GM19193 (cell line): ENCODE results near the gene THOP1.

ENCODE experiments used
- POLR2A ChIP-seq: IDR thresholded peaks from 4 replicates; pipeline ENCODE4 v1.6.1; 2011; ENCODE audit not compliant: insufficient read depth, insufficient read length; ENCODE audit errors: extremely low read depth

The THOP1 gene

GRCh38 chr19:2837430-2837829 is 52.1 kb downstream of the THOP1 start:
- TF ChIP-seq POLR2A: no peak

GRCh38 chr19:2840794-2841791 is 55.8 kb downstream of the THOP1 start, which contains the start of gene ZNF555:
ZNF555 (plus strand) TSS chr19:2841475; CDS start chr19:2841573, 98 bp downstream.
- peak; percentile 37 for TF ChIP-seq POLR2A

- TF ChIP-seq POLR2A: no peak
Measured at GRCh38 chr19:2841855-2842574, 56.7 kb downstream of the THOP1 start.

- no peak for TF ChIP-seq POLR2A
Measured at GRCh38 chr19:2845107-2845506, 59.8 kb downstream of the THOP1 start.

GRCh38 chr19:2846180-2846894 is 61.0 kb downstream of the THOP1 start:
- no peak for TF ChIP-seq POLR2A

GRCh38 chr19:2847507-2847906 is 62.2 kb downstream of the THOP1 start:
- no peak for TF ChIP-seq POLR2A

- no peak for TF ChIP-seq POLR2A
Measured at GRCh38 chr19:2848616-2849015, 63.3 kb downstream of the THOP1 start.

GRCh38 chr19:2850256-2850925 is 65.1 kb downstream of the THOP1 start:
- TF ChIP-seq POLR2A: no peak

GRCh38 chr19:2852598-2852997 is 67.3 kb downstream of the THOP1 start:
- TF ChIP-seq POLR2A: no peak

- no peak for TF ChIP-seq POLR2A
Measured at GRCh38 chr19:2853015-2853606, 67.8 kb downstream of the THOP1 start.

- no peak for TF ChIP-seq POLR2A
Measured at GRCh38 chr19:2854849-2855248, 69.5 kb downstream of the THOP1 start.

- no peak for TF ChIP-seq POLR2A
Measured at GRCh38 chr19:2856457-2857050, 71.3 kb downstream of the THOP1 start.

- no peak for TF ChIP-seq POLR2A
Measured at GRCh38 chr19:2858864-2859263, 73.6 kb downstream of the THOP1 start.

GRCh38 chr19:2863816-2864215 is 78.5 kb downstream of the THOP1 start:
- no peak for TF ChIP-seq POLR2A
